ENCODE results near the gene CYP3A7. TPM values are rescaled to one million over a fixed set of nuclear protein-coding genes. Genes with fewer than 3 reads are reported as not detected.

CYP3A7 gene
- total and polyA plus RNA-seq, 9 of the 15 experiments (the other 6 are each of a cell fraction or from before 2014, with no cell fraction given): 0.20 TPM; not detected in 8

GRCh38 chr7:99665312-99666012, 69.5 kb downstream of the CYP3A7 start (continued):
- TF ChIP-seq NR0B1 (IDR thresholded peaks at IDR 0.05; ENCODE audit: partially characterized antibody) (no peak), ZNF584 (CRISPR knock-in tag; IDR thresholded peaks at IDR 0.05; ENCODE audit: low read depth) (no peak), ZZZ3 (IDR thresholded peaks at IDR 0.05) (no peak), ZBTB2 (IDR thresholded peaks at IDR 0.05) (peak; percentile 91), MEF2A (IDR thresholded peaks at IDR 0.05; ENCODE audit: control insufficient read depth, low read depth, low read length) (no peak), LEF1 (IDR thresholded peaks at IDR 0.05) (peak; percentile 86), ZFP91 (CRISPR knock-in tag; IDR thresholded peaks at IDR 0.05) (no peak), RBBP5 (IDR thresholded peaks at IDR 0.05; ENCODE audit: borderline replicate concordance, insufficient read depth, low read length, poor library complexity, severe bottlenecking) (no peak), SOX6 (IDR thresholded peaks at IDR 0.05) (peak; percentile 98), SPI1 (IDR thresholded peaks at IDR 0.05; ENCODE audit: borderline replicate concordance, low read depth, low read length) (no peak), PATZ1 (CRISPR knock-in tag; IDR thresholded peaks at IDR 0.05; ENCODE audit: borderline replicate concordance) (no peak), ZNF184 (CRISPR knock-in tag; IDR thresholded peaks at IDR 0.05) (no peak), POLR3A (IDR thresholded peaks at IDR 0.05; ENCODE audit: borderline replicate concordance, extremely low read depth, insufficient read depth, insufficient read length) (no peak), MYNN (IDR thresholded peaks at IDR 0.05) (peak; percentile 96), MYNN (CRISPR knock-in tag; IDR thresholded peaks at IDR 0.05) (no peak), PREB (CRISPR knock-in tag; IDR thresholded peaks at IDR 0.05) (no peak), ZBTB7A (IDR thresholded peaks at IDR 0.05; ENCODE audit: borderline replicate concordance, control insufficient read depth, low read depth, low read length) (no peak)
